Suprapubic skin (tissue), 4 donors: ENCODE results near the gene FAM83F. TPM values are rescaled to one million over a fixed set of nuclear protein-coding genes. Genes with fewer than 3 reads are reported as not detected.

Experiments used
- DNase-seq, 2 donors: peaks; one replicate each; pipeline ENCODE4 v3.0.0-alpha.2; 2019; ENCODE audit warnings: low spot score in 2 of 2
- H3K27ac ChIP-seq: fragments of 200-600 bp; sonication (generic); one replicate; pipeline ENCODE4 v1.5.1; 2019
- H3K27me3 ChIP-seq: fragments of 200-600 bp; sonication (generic); one replicate; pipeline ENCODE4 v1.5.1; 2019
- H3K36me3 ChIP-seq: fragments of 200-600 bp; sonication (generic); one replicate; pipeline ENCODE4 v1.5.1; 2019
- H3K4me1 ChIP-seq: fragments of 200-600 bp; sonication (generic); one replicate; pipeline ENCODE4 v1.5.1; 2019
- H3K4me3 ChIP-seq: fragments of 200-600 bp; sonication (generic); one replicate; pipeline ENCODE4 v1.5.1; 2019; ENCODE audit warnings: mild to moderate bottlenecking
- H3K9me3 ChIP-seq: fragments of 200-600 bp; sonication (generic); one replicate; pipeline ENCODE4 v1.5.1; 2019
- EP300 ChIP-seq: sonication (generic); formaldehyde crosslinking; IDR thresholded peaks from one replicate; pipeline ENCODE4 v1.6.1; 2017; ENCODE audit warnings: antibody characterized with exemption
- POLR2A ChIP-seq, 2 donors: fragments of 450-650 bp; IDR thresholded peaks; one replicate each; pipeline ENCODE4 v1.6.1; 2017; ENCODE audit warnings: antibody characterized with exemption in 2 of 2, mild to moderate bottlenecking in 2 of 2, moderate library complexity in 2 of 2
- POLR2AphosphoS5 ChIP-seq, 3 donors: sonication (generic); formaldehyde crosslinking; IDR thresholded peaks; one replicate each; pipeline ENCODE4 v1.6.1; 2017; ENCODE audit warnings: antibody characterized with exemption in 3 of 3
- WGBS: methylation state at CpG from one replicate; pipeline ENCODE4 v1.1.5; 2018; 5-methylcytosine and 5-hydroxymethylcytosine counted together
- total RNA-seq, 4 donors: library from RNA; depleted of rRNA; stranded (reverse); fragments of >200 nt; gene quantifications; one replicate each; pipeline ENCODE4 v1.1.0, GENCODE V29; 2016
- TF ChIP-seq, protein P1 (sequence below), 2 donors: fragments of 200-600 bp in 1 of 2; fragments of 450-650 bp in 1 of 2; sonication (generic) in 1 of 2; IDR thresholded peaks; one replicate each; pipeline ENCODE4 v1.5.1; 2016 to 2019; ENCODE audit warnings: antibody characterized with exemption in 2 of 2, mild to moderate bottlenecking in 1 of 2, moderate library complexity in 1 of 2

The FAM83F gene
- total RNA-seq, 4 donors from 2014 or later, result 54.5 to 78.1 (median 69.3) TPM

DNA sequence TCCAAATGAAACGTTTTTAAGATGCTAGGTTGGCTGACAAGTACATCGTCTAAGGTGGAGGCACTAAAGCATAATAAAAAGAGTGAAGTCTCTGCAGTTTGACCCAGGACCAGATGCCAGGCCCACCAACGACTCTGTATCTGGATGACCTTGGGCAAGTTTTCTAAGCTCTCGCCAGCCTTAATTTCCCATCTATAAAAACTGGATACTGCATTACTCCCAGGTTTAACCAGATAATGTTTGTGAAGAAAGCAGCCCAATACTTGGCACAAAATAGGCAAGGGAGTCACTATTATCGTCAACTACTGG is 49.0 kb downstream of the FAM83F start:
- no peaks in the 10 kb centered on the region for H3K36me3 ChIP-seq
- peak overlapping the region; percentile 84 for H3K4me3 ChIP-seq
- DNase-seq, result no peak
- no peaks in the 10 kb centered on the region for H3K27me3 ChIP-seq
- TF ChIP-seq POLR2A (IDR thresholded peaks at IDR 0.05) (no peak), POLR2AphosphoS5 (IDR thresholded peaks at IDR 0.05) (no peak), EP300 (no peak)
- TF ChIP-seq, protein P1, sequence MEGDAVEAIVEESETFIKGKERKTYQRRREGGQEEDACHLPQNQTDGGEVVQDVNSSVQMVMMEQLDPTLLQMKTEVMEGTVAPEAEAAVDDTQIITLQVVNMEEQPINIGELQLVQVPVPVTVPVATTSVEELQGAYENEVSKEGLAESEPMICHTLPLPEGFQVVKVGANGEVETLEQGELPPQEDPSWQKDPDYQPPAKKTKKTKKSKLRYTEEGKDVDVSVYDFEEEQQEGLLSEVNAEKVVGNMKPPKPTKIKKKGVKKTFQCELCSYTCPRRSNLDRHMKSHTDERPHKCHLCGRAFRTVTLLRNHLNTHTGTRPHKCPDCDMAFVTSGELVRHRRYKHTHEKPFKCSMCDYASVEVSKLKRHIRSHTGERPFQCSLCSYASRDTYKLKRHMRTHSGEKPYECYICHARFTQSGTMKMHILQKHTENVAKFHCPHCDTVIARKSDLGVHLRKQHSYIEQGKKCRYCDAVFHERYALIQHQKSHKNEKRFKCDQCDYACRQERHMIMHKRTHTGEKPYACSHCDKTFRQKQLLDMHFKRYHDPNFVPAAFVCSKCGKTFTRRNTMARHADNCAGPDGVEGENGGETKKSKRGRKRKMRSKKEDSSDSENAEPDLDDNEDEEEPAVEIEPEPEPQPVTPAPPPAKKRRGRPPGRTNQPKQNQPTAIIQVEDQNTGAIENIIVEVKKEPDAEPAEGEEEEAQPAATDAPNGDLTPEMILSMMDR (IDR thresholded peaks at IDR 0.05), result no peak
- 31% methylated on average over 5 of the region's 5 CpGs for WGBS
- H3K9me3 ChIP-seq, result no peaks in the 10 kb centered on the region
- peak overlapping the region; percentile 95 for H3K27ac ChIP-seq
- H3K4me1 ChIP-seq, result peaks cover 60% of the 10 kb centered on the region

DNA sequence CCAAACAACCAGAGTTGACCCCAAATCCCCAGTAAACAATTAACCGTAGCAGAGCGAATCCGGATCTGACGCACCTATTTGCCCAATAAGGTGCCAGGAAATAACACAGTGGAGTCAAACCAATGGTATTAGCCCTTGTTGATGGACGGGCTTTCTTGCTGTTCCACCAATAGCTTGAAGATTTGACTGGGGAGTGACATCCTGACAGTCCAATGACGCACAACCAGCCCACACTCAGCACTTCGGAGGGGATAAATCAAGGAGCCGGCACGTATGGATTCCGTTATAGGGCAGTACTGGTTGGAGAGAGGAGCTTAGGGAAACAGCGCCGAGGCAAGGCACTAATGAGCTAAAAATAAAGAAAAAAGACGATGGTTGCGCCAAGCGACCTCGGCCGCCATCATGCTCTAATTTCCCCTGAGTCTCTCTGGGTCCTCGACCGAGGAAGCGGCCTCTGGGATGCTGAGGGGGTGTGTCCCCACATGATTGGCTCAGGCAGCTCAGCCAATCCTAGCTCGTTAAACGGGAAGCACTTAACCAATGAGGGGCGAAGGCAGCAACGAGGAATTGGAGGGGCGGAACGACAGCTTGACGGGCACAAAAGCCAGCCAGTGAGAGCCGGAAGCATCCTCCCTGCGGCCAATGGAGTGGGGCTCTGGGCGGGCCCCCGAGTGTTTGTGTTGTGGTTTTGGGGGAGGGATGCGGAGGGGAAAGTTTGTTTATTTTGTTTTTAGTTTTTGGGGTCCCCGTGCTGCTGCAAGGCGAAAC is 49.5 kb downstream of the FAM83F start:
- under 1% methylated on average over 34 of the region's 34 CpGs for WGBS
- Histone ChIP-seq H3K27me3 (no peaks in the 10 kb centered on the region), H3K4me1 (peaks cover 59% of the 10 kb centered on the region), H3K36me3 (no peaks in the 10 kb centered on the region), H3K9me3 (no peaks in the 10 kb centered on the region), H3K27ac (peak overlapping the region; percentile 95), H3K4me3 (peak overlapping the region; percentile 84)
- TF ChIP-seq EP300 (no peak), POLR2A (IDR thresholded peaks at IDR 0.05) (peak in 1 of 2 donors; percentile 79), POLR2AphosphoS5 (IDR thresholded peaks at IDR 0.05) (peak in 2 of 3 donors; percentile 78 to 85)
- TF ChIP-seq, protein P1 (IDR thresholded peaks at IDR 0.05), result no peak
- peak; percentile 99 for DNase-seq

DNA sequence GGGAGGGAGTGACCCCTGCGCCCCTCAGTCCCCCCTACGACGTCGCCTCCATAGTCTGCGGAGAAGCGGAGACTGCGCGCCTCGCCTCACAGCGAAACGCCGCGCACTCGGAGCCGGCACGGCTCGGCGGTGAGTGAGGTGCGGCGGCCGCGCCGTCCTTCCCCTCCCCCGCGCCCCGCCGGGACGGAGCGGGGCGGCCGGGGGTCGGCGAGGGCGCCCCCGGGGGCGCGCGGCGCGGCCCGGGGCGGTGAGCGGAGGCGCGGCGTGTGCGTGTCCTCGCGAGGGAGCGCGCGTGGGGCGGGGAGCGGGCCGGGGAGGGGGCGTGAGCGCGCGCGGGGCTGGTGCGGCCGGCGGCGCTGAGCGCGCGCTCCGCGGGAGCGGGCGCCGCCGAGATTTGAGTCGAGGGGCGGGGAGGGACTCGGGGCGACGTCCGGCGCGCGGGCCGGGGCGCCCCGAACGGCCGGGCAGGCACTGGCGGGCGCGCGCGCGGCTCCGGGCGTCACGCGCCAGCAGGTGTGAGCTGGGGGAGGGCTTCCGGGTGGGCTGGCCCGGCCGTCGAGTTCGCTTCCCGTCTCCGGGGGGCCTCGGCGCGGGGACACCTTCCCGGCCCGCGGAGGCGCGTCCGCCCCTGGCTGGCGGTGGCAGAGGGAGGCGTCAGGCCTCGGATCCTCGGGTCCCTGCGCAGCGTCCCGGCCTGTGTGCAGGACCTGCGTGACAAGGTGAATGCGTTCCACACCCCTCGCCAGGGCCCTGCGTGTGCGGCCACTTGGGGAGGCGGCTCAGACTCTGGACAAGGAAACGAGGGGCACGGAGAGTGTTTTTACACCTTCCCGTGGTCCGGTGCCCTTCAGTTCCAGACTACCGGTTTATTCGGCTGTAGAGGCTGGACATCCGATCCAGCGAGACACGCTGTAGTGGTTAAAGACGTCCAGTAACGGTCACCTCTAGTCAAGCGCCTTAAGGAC is 50.4 kb downstream of the FAM83F start:
- TF ChIP-seq, protein P1 (IDR thresholded peaks at IDR 0.05), result no peak
- TF ChIP-seq POLR2AphosphoS5 (IDR thresholded peaks at IDR 0.05), result peak in 1 of 3 donors; percentile 40
- peak in 1 of 2 donors; percentile 8 for TF ChIP-seq POLR2A (IDR thresholded peaks at IDR 0.05)
- Histone ChIP-seq H3K27ac (peak overlapping the region; percentile 95), H3K4me3 (peak overlapping the region; percentile 84), H3K36me3 (no peaks in the 10 kb centered on the region), H3K27me3 (no peaks in the 10 kb centered on the region), H3K4me1 (peaks cover 51% of the 10 kb centered on the region), H3K9me3 (no peaks in the 10 kb centered on the region)
- WGBS, result under 1% methylated on average over 51 of the region's 138 CpGs
- no peak for DNase-seq

DNA sequence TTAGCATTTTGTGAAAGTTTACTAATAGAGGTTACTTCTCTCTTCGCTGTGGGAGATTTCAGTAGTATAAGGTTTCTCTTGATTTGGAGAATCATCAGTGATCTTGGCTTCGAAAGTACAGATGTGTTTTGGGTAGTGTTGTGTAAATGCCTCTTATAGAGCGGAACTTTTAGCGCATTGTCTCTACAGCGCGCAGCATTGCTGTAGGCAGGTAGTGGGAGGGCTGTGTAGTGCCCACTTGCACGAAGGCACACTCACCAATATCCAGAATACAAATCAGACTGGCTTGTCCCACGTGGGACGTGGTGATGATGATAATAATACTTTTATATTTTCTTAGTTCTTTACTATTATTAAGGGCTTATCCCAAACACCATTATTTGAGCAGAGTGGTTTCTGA is 51.4 kb downstream of the FAM83F start:
- H3K4me1 ChIP-seq, result peaks cover 41% of the 10 kb centered on the region
- TF ChIP-seq, protein P1 (IDR thresholded peaks at IDR 0.05), result no peak
- TF ChIP-seq EP300 (no peak), POLR2AphosphoS5 (IDR thresholded peaks at IDR 0.05) (no peak), POLR2A (IDR thresholded peaks at IDR 0.05) (no peak)
- H3K9me3 ChIP-seq, result no peaks in the 10 kb centered on the region
- no peaks in the 10 kb centered on the region for H3K27me3 ChIP-seq
- no peak overlapping the region for H3K27ac ChIP-seq
- WGBS, result 79% methylated on average over 9 of the region's 9 CpGs
- no peak for DNase-seq
- H3K4me3 ChIP-seq, result peak overlapping the region; percentile 84
- H3K36me3 ChIP-seq, result no peaks in the 10 kb centered on the region

DNA sequence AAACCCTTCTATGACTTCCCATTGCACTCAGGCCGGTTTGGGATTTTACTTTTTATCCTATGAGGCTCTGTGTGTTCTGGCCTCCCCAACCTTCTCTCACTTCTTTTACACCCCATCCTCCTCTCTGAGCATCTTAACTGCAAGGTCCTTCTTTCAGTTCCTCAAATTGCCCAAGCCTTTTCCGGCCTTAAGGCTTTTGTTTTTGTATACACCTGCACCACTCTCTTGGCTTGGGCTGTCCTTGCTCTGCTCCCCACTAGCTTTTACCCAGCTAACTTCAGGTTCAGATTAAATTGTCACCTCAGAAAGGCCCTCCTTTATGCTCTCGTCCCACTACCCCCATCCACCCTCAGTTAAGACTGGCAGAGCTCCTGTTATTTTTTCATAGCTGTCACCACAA is 55.5 kb downstream of the FAM83F start:
- TF ChIP-seq, protein P1 (IDR thresholded peaks at IDR 0.05), result no peak
- TF ChIP-seq POLR2A (IDR thresholded peaks at IDR 0.05), result no peak
- no peak for TF ChIP-seq POLR2AphosphoS5 (IDR thresholded peaks at IDR 0.05)
- TF ChIP-seq EP300, result no peak
- peaks cover 16% of the 10 kb centered on the region for H3K4me1 ChIP-seq

More for the DNA sequence above, 55.5 kb downstream of the FAM83F start:
- no peak overlapping the region for H3K27ac ChIP-seq
- 71% methylated on average over 3 of the region's 3 CpGs for WGBS
- no peak for DNase-seq
- H3K4me3 ChIP-seq, result no peak overlapping the region
- no peaks in the 10 kb centered on the region for H3K36me3 ChIP-seq
- no peaks in the 10 kb centered on the region for H3K9me3 ChIP-seq
- no peaks in the 10 kb centered on the region for H3K27me3 ChIP-seq
